Esophagus squamous epithelium (tissue), 4 donors: Measurements from ENCODE around the gene PPA1.

Experiments
- POLR2A ChIP-seq, 4 donors: fragments of 450-650 bp; IDR thresholded peaks; one replicate each; pipeline ENCODE4 v1.6.1; 2017; ENCODE audit warnings: antibody characterized with exemption in 4 of 4, mild to moderate bottlenecking in 4 of 4, moderate library complexity in 3 of 4
- TF ChIP-seq, protein P1 (sequence below), 6 experiments: fragments of 450-650 bp in 4 of 6; fragments of 200-600 bp in 2 of 6; sonication (generic) in 2 of 6; IDR thresholded peaks; one replicate each; pipeline ENCODE4 v1.5.1; 2016 to 2019; ENCODE audit warnings: antibody characterized with exemption in 6 of 6, mild to moderate bottlenecking in 4 of 6, moderate library complexity in 4 of 6

DNA sequence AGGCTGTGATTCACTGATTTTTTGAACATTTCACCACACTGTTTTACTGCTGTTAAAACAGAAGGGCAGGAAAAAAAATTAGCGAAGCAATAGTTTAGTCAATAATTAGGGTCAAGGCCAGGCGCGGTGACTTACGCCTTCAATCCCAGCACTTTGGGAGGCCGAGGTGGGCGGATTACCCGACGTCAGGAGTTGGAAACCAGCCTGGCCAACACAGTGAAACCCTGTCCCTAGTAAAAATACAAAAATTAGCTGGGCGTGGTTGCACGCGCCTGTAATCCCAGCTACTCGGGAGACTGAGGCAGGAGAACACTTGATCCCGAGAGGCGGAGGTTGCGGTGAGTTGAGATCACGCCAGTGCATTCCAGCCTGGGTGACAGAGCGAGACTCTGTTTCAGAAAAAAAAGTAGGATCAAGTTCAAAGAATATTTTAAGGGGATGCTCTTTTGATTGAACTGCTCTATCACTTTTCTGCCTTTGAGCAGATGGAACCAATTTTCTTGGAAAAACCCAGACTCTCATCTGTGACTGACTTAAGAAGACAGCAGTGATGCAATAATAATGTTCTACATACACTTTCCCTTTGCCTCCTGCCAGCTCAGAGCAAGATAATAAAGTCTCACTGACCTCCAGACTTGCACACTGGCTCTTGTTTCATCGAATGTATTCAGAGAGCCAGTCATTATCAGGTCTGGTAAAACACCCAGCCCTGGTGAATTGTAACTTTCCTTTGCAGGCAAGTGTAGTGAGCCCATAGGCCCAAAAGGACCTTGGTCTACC, 1.6 kb upstream of the PPA1 start:
- TF ChIP-seq, protein P1, sequence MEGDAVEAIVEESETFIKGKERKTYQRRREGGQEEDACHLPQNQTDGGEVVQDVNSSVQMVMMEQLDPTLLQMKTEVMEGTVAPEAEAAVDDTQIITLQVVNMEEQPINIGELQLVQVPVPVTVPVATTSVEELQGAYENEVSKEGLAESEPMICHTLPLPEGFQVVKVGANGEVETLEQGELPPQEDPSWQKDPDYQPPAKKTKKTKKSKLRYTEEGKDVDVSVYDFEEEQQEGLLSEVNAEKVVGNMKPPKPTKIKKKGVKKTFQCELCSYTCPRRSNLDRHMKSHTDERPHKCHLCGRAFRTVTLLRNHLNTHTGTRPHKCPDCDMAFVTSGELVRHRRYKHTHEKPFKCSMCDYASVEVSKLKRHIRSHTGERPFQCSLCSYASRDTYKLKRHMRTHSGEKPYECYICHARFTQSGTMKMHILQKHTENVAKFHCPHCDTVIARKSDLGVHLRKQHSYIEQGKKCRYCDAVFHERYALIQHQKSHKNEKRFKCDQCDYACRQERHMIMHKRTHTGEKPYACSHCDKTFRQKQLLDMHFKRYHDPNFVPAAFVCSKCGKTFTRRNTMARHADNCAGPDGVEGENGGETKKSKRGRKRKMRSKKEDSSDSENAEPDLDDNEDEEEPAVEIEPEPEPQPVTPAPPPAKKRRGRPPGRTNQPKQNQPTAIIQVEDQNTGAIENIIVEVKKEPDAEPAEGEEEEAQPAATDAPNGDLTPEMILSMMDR (IDR thresholded peaks at IDR 0.05), result no peak
- TF ChIP-seq POLR2A (IDR thresholded peaks at IDR 0.05), result no peak
